ENCODE data around the gene JMJD8.
A peak's percentile ranks its signal among the peaks of the same experiment; 100 is the strongest.

JMJD8 gene

GRCh38 chr16:658679-659571 lies 25.2 kb downstream of the JMJD8 start:
- no peak for DNase-seq

GRCh38 chr16:657487-657886 lies 26.6 kb downstream of the JMJD8 start:
- DNase-seq, result no peak

- no peak for DNase-seq
These were observed 30.1 kb downstream of the JMJD8 start for GRCh38 chr16:654034-654433.

GRCh38 chr16:652454-653305 lies 31.5 kb downstream of the JMJD8 start:
- no peak for DNase-seq

- no peak for DNase-seq
These were observed 32.3 kb downstream of the JMJD8 start for GRCh38 chr16:651844-652243.

- no peak for DNase-seq
These were observed 34.5 kb downstream of the JMJD8 start for GRCh38 chr16:649631-650030.

- peak; percentile 26 for DNase-seq
These were observed 35.1 kb downstream of the JMJD8 start, which contains the start of gene WDR90 for GRCh38 chr16:648781-649589. Gene WDR90, plus strand, starts transcription at chr16:649365. Its CDS starts 52 bp downstream, at chr16:649417.

GRCh38 chr16:648071-648780 lies 35.9 kb downstream of the JMJD8 start:
- DNase-seq, result no peak

- DNase-seq, result no peak
These were observed 36.8 kb downstream of the JMJD8 start for GRCh38 chr16:647173-647902.

GRCh38 chr16:646679-647172 lies 37.4 kb downstream of the JMJD8 start:
- no peak for DNase-seq

- DNase-seq, result no peak
These were observed 38.1 kb downstream of the JMJD8 start for GRCh38 chr16:645852-646678.

GRCh38 chr16:644556-644955 lies 39.6 kb downstream of the JMJD8 start:
- DNase-seq, result no peak

- no peak for DNase-seq
These were observed 41.1 kb downstream of the JMJD8 start for GRCh38 chr16:643050-643368.

GRCh38 chr16:642189-643049 lies 41.7 kb downstream of the JMJD8 start:
- no peak for DNase-seq

- peak; percentile 7 for DNase-seq
These were observed 42.6 kb downstream of the JMJD8 start, which contains the start of gene MCRIP2 for GRCh38 chr16:641326-642188. Gene MCRIP2, plus strand, starts transcription at chr16:641828. Its CDS starts 164 bp downstream, at chr16:641992.

- no peak for DNase-seq
These were observed 43.5 kb downstream of the JMJD8 start for GRCh38 chr16:640614-641013.

- DNase-seq, result no peak
These were observed 45.3 kb downstream of the JMJD8 start for GRCh38 chr16:638836-639235.

GRCh38 chr16:638034-638543 lies 46.0 kb downstream of the JMJD8 start:
- no peak for DNase-seq
